HCT116 (cell line): Measurements from ENCODE around the gene CDK14. TPM values are rescaled to one million over a fixed set of nuclear protein-coding genes. Genes with fewer than 3 reads are reported as not detected.

ENCODE experiments used
- ATAC-seq: fragments of 200-7000 bp; cut with Tn5 transposase; 2 replicates; pipeline ENCODE4 v1.9.1; 2020; ENCODE audit warnings: mild to moderate bottlenecking, moderate library complexity
- BruUV-seq: library from RNA; stranded (reverse); fragments of 400-500 nt; replicated peaks from 2 replicates; lab custom pipeline; 2021; lab: Mats Ljungman, UMichigan
- CTCF ChIA-PET: fragments of 300-600 bp; sonication (Branson Sonifier 250); formaldehyde crosslinking; loops from one replicate; lab custom pipeline; 2021; ENCODE audit warnings: antibody characterized with exemption; lab: Charles Lee
- POLR2A ChIA-PET: fragments of 300-600, 350-600 bp; sonication (Branson Sonifier 250); formaldehyde crosslinking; loops from one replicate; lab custom pipeline; 2021; ENCODE audit warnings: antibody characterized with exemption; lab: Charles Lee
- RAD21 ChIA-PET, 2 experiments: fragments of 300-600 bp; sonication (Branson Sonifier 250); formaldehyde crosslinking; loops; one replicate each; lab custom pipeline; 2023; ENCODE audit warnings: low total read pairs in 2 of 2; ENCODE audit not compliant: uncharacterized antibody in 2 of 2, unreplicated experiment in 2 of 2, low non-redundant PET in 1 of 2; lab: Charles Lee
- DNase-seq: peaks from one replicate; pipeline ENCODE4 v3.0.0-alpha.2; 2010; ENCODE audit warnings: low read depth, low spot score
- H2AFZ ChIP-seq: fragments of 200-600 bp; shearing (Covaris generic), sonication (generic); 2 replicates; pipeline ENCODE4 v1.6.1; 2017; ENCODE audit warnings: low read depth, mixed run types, mixed read lengths, antibody characterized with exemption, low read length; ENCODE audit not compliant: poor library complexity, severe bottlenecking
- H3K27ac ChIP-seq: 2 replicates; pipeline ENCODE4 v1.5.1; 2012; ENCODE audit warnings: low read depth, low read length
- H3K27me3 ChIP-seq: fragments of 200-600 bp; sonication (generic); 2 replicates; pipeline ENCODE4 v1.6.1; 2016; ENCODE audit warnings: mixed run types, low read length, mixed read lengths; ENCODE audit not compliant: insufficient read depth
- H3K36me3 ChIP-seq, 2 experiments: fragments of 200-500 bp in 1 of 2; fragments of 200-600 bp in 1 of 2; sonication (Bioruptor generic) in 1 of 2; sonication (generic) in 1 of 2; 2 replicates each; pipeline versions ENCODE4 v1.5.1 to v1.6.1; 2014 to 2016; ENCODE audit warnings: low read length in 2 of 2, inconsistent platforms in 1 of 2, mixed read lengths in 1 of 2, mixed run types in 1 of 2; ENCODE audit not compliant: insufficient read depth in 2 of 2, control insufficient read depth in 1 of 2
- H3K4me1 ChIP-seq, 2 experiments: fragments of 200-600 bp in 1 of 2; sonication (generic) in 1 of 2; 2 replicates each; pipeline versions ENCODE4 v1.5.1 to v1.6.1; 2012 to 2017; ENCODE audit warnings: low read length in 2 of 2, inconsistent platforms in 1 of 2, mild to moderate bottlenecking in 1 of 2, mixed read lengths in 1 of 2, mixed run types in 1 of 2, moderate library complexity in 1 of 2; ENCODE audit not compliant: insufficient read depth in 2 of 2, control insufficient read depth in 1 of 2
- H3K4me2 ChIP-seq: fragments of 200-600 bp; sonication (generic); 2 replicates; pipeline ENCODE4 v1.6.1; 2017; ENCODE audit warnings: mixed run types, low read length, mixed read lengths
- H3K4me3 ChIP-seq, 2 experiments: fragments of 200-600 bp in 1 of 2; sonication (generic) in 1 of 2; replicated peaks in 1 of 2; 2 replicates each; pipeline ENCODE4 v1.5.1; 2011 to 2016; ENCODE audit warnings: low read length in 2 of 2, control low read depth in 1 of 2, low read depth in 1 of 2, mild to moderate bottlenecking in 1 of 2, mixed read lengths in 1 of 2, mixed run types in 1 of 2
- H3K79me2 ChIP-seq: fragments of 200-600 bp; sonication (generic); 2 replicates; pipeline ENCODE4 v1.6.1; 2017; ENCODE audit warnings: mild to moderate bottlenecking, mixed run types, low read length, moderate library complexity, mixed read lengths; ENCODE audit not compliant: insufficient read depth
- H3K9ac ChIP-seq: fragments of 200-600 bp; sonication (generic); 2 replicates; pipeline ENCODE4 v1.6.1; 2016; ENCODE audit warnings: low read length, mixed read lengths
- H3K9me2 ChIP-seq: fragments of 200-600 bp; sonication (generic), shearing (Covaris generic); 2 replicates; pipeline ENCODE4 v1.6.1; 2017; ENCODE audit warnings: mixed run types, mild to moderate bottlenecking, moderate library complexity; ENCODE audit not compliant: insufficient read depth
- H3K9me3 ChIP-seq, 2 experiments: fragments of 200-500 bp in 1 of 2; fragments of 200-600 bp in 1 of 2; sonication (Bioruptor generic) in 1 of 2; sonication (generic) in 1 of 2; 2 replicates each; pipeline ENCODE4 v1.6.1; 2014 to 2017; ENCODE audit warnings: low read length in 2 of 2, mixed read lengths in 2 of 2, inconsistent platforms in 1 of 2, low read depth in 1 of 2, mild to moderate bottlenecking in 1 of 2, mixed run types in 1 of 2, moderate library complexity in 1 of 2; ENCODE audit not compliant: control insufficient read depth in 1 of 2, insufficient read depth in 1 of 2
- H4K20me1 ChIP-seq: fragments of 200-600 bp; sonication (generic), shearing (Covaris generic); 2 replicates; pipeline ENCODE4 v1.6.1; 2017; ENCODE audit warnings: mixed run types, mild to moderate bottlenecking, moderate library complexity; ENCODE audit not compliant: insufficient read depth
- CEBPB ChIP-seq: IDR thresholded peaks from 2 replicates; pipeline ENCODE4 v1.6.1; 2012; ENCODE audit warnings: low read depth
- ELF1 ChIP-seq: IDR thresholded peaks from 2 replicates; pipeline ENCODE4 v1.6.1; 2012; ENCODE audit warnings: low read depth, borderline replicate concordance
- SP1 ChIP-seq: IDR thresholded peaks from 2 replicates; pipeline ENCODE4 v1.6.1; 2012; ENCODE audit warnings: low read depth
- intact Hi-C: fragments of 100-400 bp; cut with micrococcal nuclease; formaldehyde crosslinking; loops from 2 replicates; pipeline ENCODE4 v1.10.0; 2022
- total RNA-seq: library from RNA; stranded (reverse); gene quantifications from one replicate; pipeline ENCODE4 v1.2.1, GENCODE V29; 2021; ENCODE audit not compliant: unreplicated experiment
- TF ChIP-seq, protein P1 (sequence below): IDR thresholded peaks from 2 replicates; pipeline ENCODE4 v1.6.1; 2012; ENCODE audit warnings: low read depth

Gene CDK14
- total RNA-seq, 1 experiment from 2014 or later = 10.2 TPM

- H3K9ac ChIP-seq = no peak overlapping the region
- H3K27me3 ChIP-seq = no peaks in the 10 kb centered on the region
- H3K79me2 ChIP-seq = no peaks in the 10 kb centered on the region
- no TSS peak for BruUV-seq
- H4K20me1 ChIP-seq = no peaks in the 10 kb centered on the region
- no peaks in the 10 kb centered on the region for H3K36me3 ChIP-seq
- intact Hi-C loops = no loop called here
- no peak overlapping the region for H3K27ac ChIP-seq
- H3K4me1 ChIP-seq = no peaks in the 10 kb centered on the region
- no peak for TF ChIP-seq SP1
- TF ChIP-seq, all 23 proteins: peak for 0
- DNase-seq (no peak), ATAC-seq (no peak)
- RAD21 ChIA-PET = no interaction called here
- Histone ChIP-seq H2AFZ (no peak overlapping the region), H3K4me3 (no peak overlapping the region), H3K9me3 (no peaks in the 10 kb centered on the region), H3K9me2 (no peaks in the 10 kb centered on the region), H3K4me2 (no peak overlapping the region)
- CTCF ChIA-PET = no interaction called here
- POLR2A ChIA-PET = no interaction called here
These were observed 352.0 kb downstream of the CDK14 start for GRCh38 chr7:90948085-90948484.

- ATAC-seq = no peak
- H3K9ac ChIP-seq = no peak overlapping the region
- no peaks in the 10 kb centered on the region for H3K4me1 ChIP-seq
- H4K20me1 ChIP-seq = no peaks in the 10 kb centered on the region
- ChIA-PET POLR2A (no interaction called here), RAD21 (no interaction called here), CTCF (interaction anchor here (1.4 kb wide), 1 partner anchor 23 kb away, joined by 3 read pairs; no protein-coding TSS in a partner anchor)
- H3K9me3 ChIP-seq = no peaks in the 10 kb centered on the region
- H2AFZ ChIP-seq = no peak overlapping the region
- H3K79me2 ChIP-seq = no peaks in the 10 kb centered on the region
- no peak overlapping the region for H3K4me3 ChIP-seq
- no peaks in the 10 kb centered on the region for H3K9me2 ChIP-seq
- no peak overlapping the region for H3K27ac ChIP-seq
- H3K36me3 ChIP-seq = no peaks in the 10 kb centered on the region
- H3K27me3 ChIP-seq = no peaks in the 10 kb centered on the region
- intact Hi-C loops = no loop called here
- no peak for DNase-seq
- BruUV-seq = no TSS peak
- no peak overlapping the region for H3K4me2 ChIP-seq
- TF ChIP-seq, protein P1, sequence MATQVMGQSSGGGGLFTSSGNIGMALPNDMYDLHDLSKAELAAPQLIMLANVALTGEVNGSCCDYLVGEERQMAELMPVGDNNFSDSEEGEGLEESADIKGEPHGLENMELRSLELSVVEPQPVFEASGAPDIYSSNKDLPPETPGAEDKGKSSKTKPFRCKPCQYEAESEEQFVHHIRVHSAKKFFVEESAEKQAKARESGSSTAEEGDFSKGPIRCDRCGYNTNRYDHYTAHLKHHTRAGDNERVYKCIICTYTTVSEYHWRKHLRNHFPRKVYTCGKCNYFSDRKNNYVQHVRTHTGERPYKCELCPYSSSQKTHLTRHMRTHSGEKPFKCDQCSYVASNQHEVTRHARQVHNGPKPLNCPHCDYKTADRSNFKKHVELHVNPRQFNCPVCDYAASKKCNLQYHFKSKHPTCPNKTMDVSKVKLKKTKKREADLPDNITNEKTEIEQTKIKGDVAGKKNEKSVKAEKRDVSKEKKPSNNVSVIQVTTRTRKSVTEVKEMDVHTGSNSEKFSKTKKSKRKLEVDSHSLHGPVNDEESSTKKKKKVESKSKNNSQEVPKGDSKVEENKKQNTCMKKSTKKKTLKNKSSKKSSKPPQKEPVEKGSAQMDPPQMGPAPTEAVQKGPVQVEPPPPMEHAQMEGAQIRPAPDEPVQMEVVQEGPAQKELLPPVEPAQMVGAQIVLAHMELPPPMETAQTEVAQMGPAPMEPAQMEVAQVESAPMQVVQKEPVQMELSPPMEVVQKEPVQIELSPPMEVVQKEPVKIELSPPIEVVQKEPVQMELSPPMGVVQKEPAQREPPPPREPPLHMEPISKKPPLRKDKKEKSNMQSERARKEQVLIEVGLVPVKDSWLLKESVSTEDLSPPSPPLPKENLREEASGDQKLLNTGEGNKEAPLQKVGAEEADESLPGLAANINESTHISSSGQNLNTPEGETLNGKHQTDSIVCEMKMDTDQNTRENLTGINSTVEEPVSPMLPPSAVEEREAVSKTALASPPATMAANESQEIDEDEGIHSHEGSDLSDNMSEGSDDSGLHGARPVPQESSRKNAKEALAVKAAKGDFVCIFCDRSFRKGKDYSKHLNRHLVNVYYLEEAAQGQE = no peak
- TF ChIP-seq CEBPB = no peak
- TF ChIP-seq ELF1 = no peak
These were observed 355.1 kb downstream of the CDK14 start for GRCh38 chr7:90951229-90951628.
